WTC11 (cell line): Measurements from ENCODE around the gene SCNN1A. TPM values are rescaled to one million over a fixed set of nuclear protein-coding genes. Genes with fewer than 3 reads are reported as not detected.

Experiments used
- ATAC-seq: fragments of 200-7000 bp; cut with Tn5 transposase; 2 replicates; pipeline ENCODE4 v1.10.0; 2021; ENCODE audit warnings: mild to moderate bottlenecking, moderate library complexity
- CTCF ChIA-PET: fragments of 300-600 bp; sonication (Branson Sonifier 250); formaldehyde crosslinking; loops from one replicate; lab custom pipeline; 2021; ENCODE audit warnings: antibody characterized with exemption; lab: Charles Lee
- POLR2A ChIA-PET: fragments of 350-600 bp; sonication (Branson Sonifier 250); formaldehyde crosslinking; loops from one replicate; lab custom pipeline; 2021; ENCODE audit warnings: antibody characterized with exemption; lab: Charles Lee
- DNase-seq: peaks from one replicate; pipeline ENCODE4 v3.0.0; 2021; ENCODE audit warnings: low spot score
- H3K27ac Mint-ChIP-seq: 2 replicates; pipeline ENCODE4 v1.8.0; 2021; ENCODE audit warnings: mixed read lengths
- H3K27me3 Mint-ChIP-seq: 2 replicates; pipeline ENCODE4 v1.8.0; 2021; ENCODE audit warnings: low read depth, mild to moderate bottlenecking, moderate library complexity, mixed read lengths
- H3K36me3 Mint-ChIP-seq: 2 replicates; pipeline ENCODE4 v1.8.0; 2021; ENCODE audit warnings: mixed read lengths
- H3K4me1 Mint-ChIP-seq: 2 replicates; pipeline ENCODE4 v1.8.0; 2022; ENCODE audit warnings: mixed read lengths
- H3K4me3 Mint-ChIP-seq: 2 replicates; pipeline ENCODE4 v1.8.0; 2021; ENCODE audit warnings: mild to moderate bottlenecking, moderate library complexity, mixed read lengths
- H3K9me3 Mint-ChIP-seq: 2 replicates; pipeline ENCODE4 v1.8.0; 2021; ENCODE audit warnings: mixed read lengths
- ATF1 ChIP-seq: sonication (generic); formaldehyde crosslinking; IDR thresholded peaks from 2 replicates; pipeline ENCODE4 v1.8.1; 2023; ENCODE audit warnings: mild to moderate bottlenecking, moderate library complexity, missing genetic modification reagents
- ATF3 ChIP-seq: sonication (generic); formaldehyde crosslinking; conservative IDR thresholded peaks from 2 replicates; pipeline ENCODE4 v1.8.1; 2022; ENCODE audit warnings: mild to moderate bottlenecking, missing genetic modification reagents
- CREB1 ChIP-seq: sonication (generic); formaldehyde crosslinking; IDR thresholded peaks from 2 replicates; pipeline ENCODE4 v1.8.0; 2023; ENCODE audit warnings: mild to moderate bottlenecking, missing genetic modification reagents
- ELF4 ChIP-seq: sonication (generic); formaldehyde crosslinking; IDR thresholded peaks from 2 replicates; pipeline ENCODE4 v1.8.1; 2022; ENCODE audit warnings: low read depth, mild to moderate bottlenecking, moderate library complexity, missing genetic modification reagents
- ESRRA ChIP-seq: sonication (generic); formaldehyde crosslinking; IDR thresholded peaks from 2 replicates; pipeline ENCODE4 v1.8.1; 2022; ENCODE audit warnings: mild to moderate bottlenecking, missing genetic modification reagents, borderline replicate concordance
- ETV6 ChIP-seq: sonication (generic); formaldehyde crosslinking; IDR thresholded peaks from 2 replicates; pipeline ENCODE4 v1.8.1; 2022; ENCODE audit warnings: mild to moderate bottlenecking, missing genetic modification reagents
- FOXJ3 ChIP-seq: sonication (generic); formaldehyde crosslinking; IDR thresholded peaks from 2 replicates; pipeline ENCODE4 v1.9.0; 2021; ENCODE audit warnings: missing genetic modification reagents, mild to moderate bottlenecking, borderline replicate concordance
- FOXP4 ChIP-seq: sonication (generic); formaldehyde crosslinking; IDR thresholded peaks from 2 replicates; pipeline ENCODE4 v1.8.0; 2022; ENCODE audit warnings: mild to moderate bottlenecking, missing genetic modification reagents
- GABPB1 ChIP-seq: sonication (generic); formaldehyde crosslinking; IDR thresholded peaks from 2 replicates; pipeline ENCODE4 v1.8.1; 2023; ENCODE audit warnings: mild to moderate bottlenecking, missing genetic modification reagents
- MAX ChIP-seq: sonication (generic); formaldehyde crosslinking; IDR thresholded peaks from 2 replicates; pipeline ENCODE4 v1.8.0; 2022; ENCODE audit warnings: mild to moderate bottlenecking, missing genetic modification reagents
- MLX ChIP-seq: sonication (generic); formaldehyde crosslinking; IDR thresholded peaks from 2 replicates; pipeline ENCODE4 v1.8.1; 2023; ENCODE audit warnings: mild to moderate bottlenecking, missing genetic modification reagents, moderate library complexity
- NFATC4 ChIP-seq: fragments of 250-450 bp; sonication (Bioruptor Pico); IDR thresholded peaks from 2 replicates; pipeline ENCODE4 v1.9.0; 2021; ENCODE audit warnings: mild to moderate bottlenecking
- NFYB ChIP-seq: sonication (generic); formaldehyde crosslinking; conservative IDR thresholded peaks from 2 replicates; pipeline ENCODE4 v1.8.0; 2022; ENCODE audit warnings: low read depth, missing genetic modification reagents
- NR3C1 ChIP-seq: sonication (generic); formaldehyde crosslinking; conservative IDR thresholded peaks from 2 replicates; pipeline ENCODE4 v1.8.1; 2023; ENCODE audit warnings: low read depth, mild to moderate bottlenecking, missing genetic modification reagents
- PRRX2 ChIP-seq: fragments of 250-450 bp; sonication (Bioruptor Pico); IDR thresholded peaks from 2 replicates; pipeline ENCODE4 v1.8.0; 2021; ENCODE audit warnings: mild to moderate bottlenecking
- SMAD3 ChIP-seq: sonication (generic); formaldehyde crosslinking; IDR thresholded peaks from 2 replicates; pipeline ENCODE4 v1.8.0; 2022; ENCODE audit warnings: missing genetic modification reagents, mild to moderate bottlenecking, borderline replicate concordance
- SOX15 ChIP-seq: fragments of 250-450 bp; sonication (Bioruptor Pico); IDR thresholded peaks from 2 replicates; pipeline ENCODE4 v1.9.0; 2021; ENCODE audit warnings: mild to moderate bottlenecking
- TEAD1 ChIP-seq: sonication (generic); formaldehyde crosslinking; IDR thresholded peaks from 2 replicates; pipeline ENCODE4 v1.8.0; 2022; ENCODE audit warnings: mild to moderate bottlenecking, missing genetic modification reagents
- ZMAT4 ChIP-seq: fragments of 250-450 bp; sonication (Bioruptor Pico); IDR thresholded peaks from 2 replicates; pipeline ENCODE4 v1.9.0; 2021; ENCODE audit warnings: mild to moderate bottlenecking
- ZNF232 ChIP-seq: sonication (generic); formaldehyde crosslinking; IDR thresholded peaks from 2 replicates; pipeline ENCODE4 v1.8.0; 2022; ENCODE audit warnings: mild to moderate bottlenecking, missing genetic modification reagents
- ZNF317 ChIP-seq: sonication (generic); formaldehyde crosslinking; IDR thresholded peaks from 2 replicates; pipeline ENCODE4 v1.8.1; 2023; ENCODE audit warnings: low read depth, mild to moderate bottlenecking, moderate library complexity, missing genetic modification reagents, borderline replicate concordance
- ZNF416 ChIP-seq: fragments of 250-450 bp; sonication (Bioruptor Pico); IDR thresholded peaks from 2 replicates; pipeline ENCODE4 v1.9.0; 2021; ENCODE audit warnings: mild to moderate bottlenecking, inconsistent platforms
- ZNF425 ChIP-seq: fragments of 250-450 bp; sonication (Bioruptor Pico); conservative IDR thresholded peaks from 2 replicates; pipeline ENCODE4 v1.9.0; 2021; ENCODE audit warnings: mild to moderate bottlenecking
- ZNF671 ChIP-seq: fragments of 250-450 bp; sonication (Bioruptor Pico); IDR thresholded peaks from 2 replicates; pipeline ENCODE4 v1.8.0; 2021; ENCODE audit warnings: mild to moderate bottlenecking
- ZSCAN18 ChIP-seq: fragments of 250-450 bp; sonication (Bioruptor Pico); IDR thresholded peaks from 2 replicates; pipeline ENCODE4 v2.1.2; 2022; ENCODE audit warnings: mild to moderate bottlenecking, moderate library complexity
- total RNA-seq: library from RNA; stranded (reverse); gene quantifications from 3 replicates; pipeline ENCODE4 v1.2.3, GENCODE V29; 2021
- TF ChIP-seq, protein P1 (sequence below): sonication (generic); formaldehyde crosslinking; IDR thresholded peaks from 2 replicates; pipeline ENCODE4 v1.8.0; 2023; ENCODE audit warnings: missing genetic modification reagents

Gene SCNN1A
- total RNA-seq, 1 experiment from 2014 or later, result 100 TPM

GRCh38 chr12:6303071-6303470 lies 72.3 kb downstream of the SCNN1A start:
- CTCF ChIA-PET, result interaction anchor here (0.6 to 1.8 kb wide), 3 partner anchors 24 to 315 kb away, joined by 3 to 6 read pairs (median 6); no protein-coding TSS in a partner anchor
- DNase-seq, result no peak
- H3K27me3 Mint-ChIP-seq, result peaks cover 2% of the 10 kb centered on the region

DNA sequence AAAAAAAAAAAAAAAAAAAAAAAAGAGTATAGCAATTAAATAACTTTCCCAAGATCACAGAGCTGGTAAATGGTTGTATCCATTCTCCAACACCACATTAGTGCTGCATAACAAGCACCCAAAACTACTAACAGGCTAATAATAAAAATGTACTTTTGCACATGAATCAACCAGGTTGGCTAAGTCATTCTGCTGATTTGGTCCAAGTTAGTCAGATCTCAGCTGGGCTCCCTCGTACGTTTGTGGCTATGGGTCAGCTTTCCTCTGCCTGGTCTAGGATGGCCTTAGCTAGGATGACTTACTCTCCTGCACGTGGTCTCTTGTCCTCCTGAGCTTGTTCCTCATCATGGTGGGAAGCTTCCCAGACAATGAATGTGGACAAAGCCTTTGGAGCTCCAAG lies 72.7 kb downstream of the SCNN1A start:
- POLR2A ChIA-PET, result interaction anchor here (0.6 kb wide), 1 partner anchor 257 kb away, joined by 3 read pairs; no protein-coding TSS in a partner anchor

More at GRCh38 chr12:6303071-6303470, 72.3 kb downstream of the SCNN1A start:
- Mint-ChIP-seq H3K36me3 (no peaks in the 10 kb centered on the region), H3K27ac (no peak overlapping the region), H3K9me3 (peaks cover 4% of the 10 kb centered on the region; the same call in 1 of the 2 replicates), H3K4me3 (no peak overlapping the region), H3K4me1 (peaks cover 6% of the 10 kb centered on the region)
- no peak for ATAC-seq
- TF ChIP-seq ZNF671 (CRISPR knock-in tag) (no peak), ESRRA (CRISPR knock-in tag) (no peak), SMAD3 (CRISPR knock-in tag) (no peak), NR3C1 (CRISPR knock-in tag) (no peak), CREB1 (CRISPR knock-in tag) (no peak), ZNF425 (CRISPR knock-in tag) (no peak), ATF3 (CRISPR knock-in tag) (no peak), NFATC4 (CRISPR knock-in tag) (no peak), GABPB1 (CRISPR knock-in tag) (no peak), NFYB (CRISPR knock-in tag) (no peak), ZMAT4 (no peak), ZNF317 (CRISPR knock-in tag) (no peak), TEAD1 (no peak), ETV6 (CRISPR knock-in tag) (no peak), PRRX2 (no peak), ZNF416 (CRISPR knock-in tag) (no peak), MLX (CRISPR knock-in tag) (no peak)
- POLR2A ChIA-PET, result interaction anchor here (0.6 kb wide), 1 partner anchor 256 kb away, joined by 3 read pairs; no protein-coding TSS in a partner anchor

More for the DNA sequence above, 72.7 kb downstream of the SCNN1A start:
- no peak for DNase-seq
- H3K36me3 Mint-ChIP-seq, result no peaks in the 10 kb centered on the region
- H3K9me3 Mint-ChIP-seq, result peaks cover 4% of the 10 kb centered on the region; the same call in 1 of the 2 replicates
- H3K4me1 Mint-ChIP-seq, result peaks cover 6% of the 10 kb centered on the region
- CTCF ChIA-PET, result interaction anchor here (0.6 to 1.8 kb wide), 3 partner anchors 24 to 314 kb away, joined by 3 to 6 read pairs (median 6); no protein-coding TSS in a partner anchor
- no peak overlapping the region for H3K27ac Mint-ChIP-seq
- no peak for ATAC-seq
- H3K4me3 Mint-ChIP-seq, result no peak overlapping the region
- H3K27me3 Mint-ChIP-seq, result peaks cover 2% of the 10 kb centered on the region
- TF ChIP-seq MAX (CRISPR knock-in tag), result no peak
- no peak for TF ChIP-seq TEAD1
- no peak for TF ChIP-seq ZNF232 (CRISPR knock-in tag)
- no peak for TF ChIP-seq FOXP4 (CRISPR knock-in tag)
- no peak for TF ChIP-seq ATF1 (CRISPR knock-in tag)
- TF ChIP-seq ELF4, result no peak
- TF ChIP-seq ZSCAN18 (CRISPR knock-in tag), result no peak
- no peak for TF ChIP-seq SOX15 (CRISPR knock-in tag)
- TF ChIP-seq MLX (CRISPR knock-in tag), result no peak
- no peak for TF ChIP-seq ZNF317 (CRISPR knock-in tag)
- TF ChIP-seq FOXJ3 (CRISPR knock-in tag), result no peak
- TF ChIP-seq, protein P1, sequence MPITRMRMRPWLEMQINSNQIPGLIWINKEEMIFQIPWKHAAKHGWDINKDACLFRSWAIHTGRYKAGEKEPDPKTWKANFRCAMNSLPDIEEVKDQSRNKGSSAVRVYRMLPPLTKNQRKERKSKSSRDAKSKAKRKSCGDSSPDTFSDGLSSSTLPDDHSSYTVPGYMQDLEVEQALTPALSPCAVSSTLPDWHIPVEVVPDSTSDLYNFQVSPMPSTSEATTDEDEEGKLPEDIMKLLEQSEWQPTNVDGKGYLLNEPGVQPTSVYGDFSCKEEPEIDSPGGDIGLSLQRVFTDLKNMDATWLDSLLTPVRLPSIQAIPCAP, result no peak
